Measurements from ENCODE around the gene SLFN11.

GRCh38 chr17:35315283-35315682, 58.1 kb downstream of the SLFN11 start:
- TF ChIP-seq CTCF (IDR thresholded peaks at IDR 0.05; ENCODE audit: low read depth, low read length, poor library complexity, severe bottlenecking) (no peak), EZH2phosphoT487 (IDR thresholded peaks at IDR 0.05; ENCODE audit: borderline replicate concordance, low read length) (no peak)
